HCT116 (cell line): ENCODE measurements around the gene SUCLG1. TPM values are rescaled to one million over a fixed set of nuclear protein-coding genes. Genes with fewer than 3 reads are reported as not detected.

Experiments
- ATAC-seq: fragments of 200-7000 bp; cut with Tn5 transposase; 2 replicates; pipeline ENCODE4 v1.9.1; 2020; ENCODE audit warnings: mild to moderate bottlenecking, moderate library complexity
- BruUV-seq: library from RNA; stranded (reverse); fragments of 400-500 nt; replicated peaks from 2 replicates; lab custom pipeline; 2021; lab: Mats Ljungman, UMichigan
- CTCF ChIA-PET: fragments of 300-600 bp; sonication (Branson Sonifier 250); formaldehyde crosslinking; loops from one replicate; lab custom pipeline; 2021; ENCODE audit warnings: antibody characterized with exemption; lab: Charles Lee
- POLR2A ChIA-PET: fragments of 300-600, 350-600 bp; sonication (Branson Sonifier 250); formaldehyde crosslinking; loops from one replicate; lab custom pipeline; 2021; ENCODE audit warnings: antibody characterized with exemption; lab: Charles Lee
- RAD21 ChIA-PET, 2 experiments: fragments of 300-600 bp; sonication (Branson Sonifier 250); formaldehyde crosslinking; loops; one replicate each; lab custom pipeline; 2023; ENCODE audit warnings: low total read pairs in 2 of 2; ENCODE audit not compliant: uncharacterized antibody in 2 of 2, unreplicated experiment in 2 of 2, low non-redundant PET in 1 of 2; lab: Charles Lee
- DNase-seq: peaks from one replicate; pipeline ENCODE4 v3.0.0-alpha.2; 2010; ENCODE audit warnings: low read depth, low spot score
- H2AFZ ChIP-seq: fragments of 200-600 bp; shearing (Covaris generic), sonication (generic); 2 replicates; pipeline ENCODE4 v1.6.1; 2017; ENCODE audit warnings: low read depth, mixed run types, mixed read lengths, antibody characterized with exemption, low read length; ENCODE audit not compliant: poor library complexity, severe bottlenecking
- H3K27ac ChIP-seq: 2 replicates; pipeline ENCODE4 v1.5.1; 2012; ENCODE audit warnings: low read depth, low read length
- H3K27me3 ChIP-seq: fragments of 200-600 bp; sonication (generic); 2 replicates; pipeline ENCODE4 v1.6.1; 2016; ENCODE audit warnings: mixed run types, low read length, mixed read lengths; ENCODE audit not compliant: insufficient read depth
- H3K36me3 ChIP-seq, 2 experiments: fragments of 200-500 bp in 1 of 2; fragments of 200-600 bp in 1 of 2; sonication (Bioruptor generic) in 1 of 2; sonication (generic) in 1 of 2; 2 replicates each; pipeline versions ENCODE4 v1.5.1 to v1.6.1; 2014 to 2016; ENCODE audit warnings: low read length in 2 of 2, inconsistent platforms in 1 of 2, mixed read lengths in 1 of 2, mixed run types in 1 of 2; ENCODE audit not compliant: insufficient read depth in 2 of 2, control insufficient read depth in 1 of 2
- H3K4me1 ChIP-seq, 2 experiments: fragments of 200-600 bp in 1 of 2; sonication (generic) in 1 of 2; 2 replicates each; pipeline versions ENCODE4 v1.5.1 to v1.6.1; 2012 to 2017; ENCODE audit warnings: low read length in 2 of 2, inconsistent platforms in 1 of 2, mild to moderate bottlenecking in 1 of 2, mixed read lengths in 1 of 2, mixed run types in 1 of 2, moderate library complexity in 1 of 2; ENCODE audit not compliant: insufficient read depth in 2 of 2, control insufficient read depth in 1 of 2
- H3K4me2 ChIP-seq: fragments of 200-600 bp; sonication (generic); 2 replicates; pipeline ENCODE4 v1.6.1; 2017; ENCODE audit warnings: mixed run types, low read length, mixed read lengths
- H3K4me3 ChIP-seq, 2 experiments: fragments of 200-600 bp in 1 of 2; sonication (generic) in 1 of 2; replicated peaks in 1 of 2; 2 replicates each; pipeline ENCODE4 v1.5.1; 2011 to 2016; ENCODE audit warnings: low read length in 2 of 2, control low read depth in 1 of 2, low read depth in 1 of 2, mild to moderate bottlenecking in 1 of 2, mixed read lengths in 1 of 2, mixed run types in 1 of 2
- H3K79me2 ChIP-seq: fragments of 200-600 bp; sonication (generic); 2 replicates; pipeline ENCODE4 v1.6.1; 2017; ENCODE audit warnings: mild to moderate bottlenecking, mixed run types, low read length, moderate library complexity, mixed read lengths; ENCODE audit not compliant: insufficient read depth
- H3K9ac ChIP-seq: fragments of 200-600 bp; sonication (generic); 2 replicates; pipeline ENCODE4 v1.6.1; 2016; ENCODE audit warnings: low read length, mixed read lengths
- H3K9me2 ChIP-seq: fragments of 200-600 bp; sonication (generic), shearing (Covaris generic); 2 replicates; pipeline ENCODE4 v1.6.1; 2017; ENCODE audit warnings: mixed run types, mild to moderate bottlenecking, moderate library complexity; ENCODE audit not compliant: insufficient read depth
- H3K9me3 ChIP-seq, 2 experiments: fragments of 200-500 bp in 1 of 2; fragments of 200-600 bp in 1 of 2; sonication (Bioruptor generic) in 1 of 2; sonication (generic) in 1 of 2; 2 replicates each; pipeline ENCODE4 v1.6.1; 2014 to 2017; ENCODE audit warnings: low read length in 2 of 2, mixed read lengths in 2 of 2, inconsistent platforms in 1 of 2, low read depth in 1 of 2, mild to moderate bottlenecking in 1 of 2, mixed run types in 1 of 2, moderate library complexity in 1 of 2; ENCODE audit not compliant: control insufficient read depth in 1 of 2, insufficient read depth in 1 of 2
- H4K20me1 ChIP-seq: fragments of 200-600 bp; sonication (generic), shearing (Covaris generic); 2 replicates; pipeline ENCODE4 v1.6.1; 2017; ENCODE audit warnings: mixed run types, mild to moderate bottlenecking, moderate library complexity; ENCODE audit not compliant: insufficient read depth
- FOSL1 ChIP-seq: IDR thresholded peaks from 2 replicates; pipeline ENCODE4 v1.6.1; 2012; ENCODE audit warnings: low read depth
- POLR2A ChIP-seq: IDR thresholded peaks from 2 replicates; pipeline ENCODE4 v1.7.0; 2011; ENCODE audit warnings: borderline replicate concordance; ENCODE audit not compliant: insufficient read depth, insufficient read length; ENCODE audit errors: extremely low read depth
- SIN3A ChIP-seq: IDR thresholded peaks from 2 replicates; pipeline ENCODE4 v1.6.1; 2012; ENCODE audit warnings: low read depth
- SP1 ChIP-seq: IDR thresholded peaks from 2 replicates; pipeline ENCODE4 v1.6.1; 2012; ENCODE audit warnings: low read depth
- SRF ChIP-seq: IDR thresholded peaks from 2 replicates; pipeline ENCODE4 v1.6.1; 2012; ENCODE audit warnings: low read depth
- YY1 ChIP-seq: IDR thresholded peaks from 2 replicates; pipeline ENCODE4 v1.6.1; 2011; ENCODE audit warnings: low read length, low read depth, moderate library complexity, mild to moderate bottlenecking; ENCODE audit not compliant: insufficient replicate concordance; ENCODE audit errors: extremely low read depth
- ZFX ChIP-seq: fragments of 450-650 bp; IDR thresholded peaks from 2 replicates; pipeline ENCODE4 v1.6.1; 2017
- ZNF274 ChIP-seq: fragments of 200-500 bp; sonication (Bioruptor generic); IDR thresholded peaks from 2 replicates; pipeline ENCODE4 v1.6.1; 2014; ENCODE audit warnings: mild to moderate bottlenecking, low read depth, low read length, inconsistent platforms
- intact Hi-C: fragments of 100-400 bp; cut with micrococcal nuclease; formaldehyde crosslinking; loops from 2 replicates; pipeline ENCODE4 v1.10.0; 2022
- total RNA-seq: library from RNA; stranded (reverse); gene quantifications from one replicate; pipeline ENCODE4 v1.2.1, GENCODE V29; 2021; ENCODE audit not compliant: unreplicated experiment
- TF ChIP-seq, protein P1 (sequence below): IDR thresholded peaks from 2 replicates; pipeline ENCODE4 v1.6.1; 2012

Gene SUCLG1
- total RNA-seq, 1 experiment from 2014 or later: 56.3 TPM

DNA sequence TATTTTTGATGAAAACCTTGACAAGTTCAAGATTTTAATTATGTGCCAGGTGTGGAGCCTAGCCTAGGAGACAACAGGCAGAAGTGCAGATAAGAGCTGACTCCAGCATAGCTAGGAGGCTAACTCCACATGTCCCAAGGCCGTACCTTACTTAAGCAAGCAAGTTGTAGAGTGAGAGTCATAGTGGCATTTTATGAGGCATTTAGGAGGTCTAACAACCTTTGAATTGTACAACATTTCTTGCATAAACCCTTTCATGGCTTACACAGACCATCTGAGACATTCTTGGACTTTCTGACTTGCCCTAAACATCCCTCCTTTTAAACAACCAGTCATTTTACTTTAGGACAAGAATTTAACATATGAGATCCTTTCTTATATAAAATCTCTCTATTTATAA lies 8.3 kb upstream of the SUCLG1 start:
- H3K4me1 ChIP-seq: no peaks in the 10 kb centered on the region
- DNase-seq: no peak
- CTCF ChIA-PET: no interaction called here
- no peaks in the 10 kb centered on the region for H3K27me3 ChIP-seq
- H3K36me3 ChIP-seq: no peaks in the 10 kb centered on the region
- ATAC-seq: no peak
- H3K9me2 ChIP-seq: no peaks in the 10 kb centered on the region
- BruUV-seq: no TSS peak
- peaks cover 7% of the 10 kb centered on the region in 2 experiments; a peak in 2 of 4 replicates for H3K9me3 ChIP-seq
- POLR2A ChIA-PET: no interaction called here
- intact Hi-C loops: no loop called here
- RAD21 ChIA-PET: no interaction called here
- no peaks in the 10 kb centered on the region for H4K20me1 ChIP-seq
- H3K79me2 ChIP-seq: no peaks in the 10 kb centered on the region
- TF ChIP-seq SIN3A (no peak), POLR2A (no peak), ZNF274 (no peak), YY1 (no peak), SP1 (no peak), SRF (no peak), ZFX (no peak)
- TF ChIP-seq, protein P1, sequence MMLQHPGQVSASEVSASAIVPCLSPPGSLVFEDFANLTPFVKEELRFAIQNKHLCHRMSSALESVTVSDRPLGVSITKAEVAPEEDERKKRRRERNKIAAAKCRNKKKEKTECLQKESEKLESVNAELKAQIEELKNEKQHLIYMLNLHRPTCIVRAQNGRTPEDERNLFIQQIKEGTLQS: no peak
- TF ChIP-seq, all 23 proteins: peak for 0
- Histone ChIP-seq H3K4me3 (no peak overlapping the region), H3K4me2 (no peak overlapping the region), H2AFZ (no peak overlapping the region), H3K27ac (no peak overlapping the region), H3K9ac (no peak overlapping the region)

GRCh38 chr2:84461310-84461709 lies 2.2 kb upstream of the SUCLG1 start:
- Histone ChIP-seq H3K4me1 (peaks cover 6 to 15% of the 10 kb centered on the region in 2 experiments; a peak in 3 of 4 replicates), H3K9ac (no peak overlapping the region), H3K9me2 (no peaks in the 10 kb centered on the region), H2AFZ (no peak overlapping the region), H3K9me3 (no peaks in the 10 kb centered on the region), H3K27ac (no peak overlapping the region), H3K4me3 (no peak overlapping the region), H3K79me2 (peaks cover 25% of the 10 kb centered on the region), H3K36me3 (no peaks in the 10 kb centered on the region), H4K20me1 (no peaks in the 10 kb centered on the region), H3K27me3 (no peaks in the 10 kb centered on the region), H3K4me2 (no peak overlapping the region)
- ChIA-PET RAD21 (no interaction called here), CTCF (no interaction called here), POLR2A (no interaction called here)
- intact Hi-C loops: no loop called here
- DNase-seq (no peak), ATAC-seq (no peak)
- BruUV-seq: no TSS peak
- no peak for TF ChIP-seq YY1
- no peak for TF ChIP-seq FOSL1
